ENCODE results near the gene TRIO. TPM values are rescaled to one million over a fixed set of nuclear protein-coding genes. Genes with fewer than 3 reads are reported as not detected.

TRIO gene
- total RNA-seq, 1 experiment from 2014 or later: 88.8 TPM

DNA sequence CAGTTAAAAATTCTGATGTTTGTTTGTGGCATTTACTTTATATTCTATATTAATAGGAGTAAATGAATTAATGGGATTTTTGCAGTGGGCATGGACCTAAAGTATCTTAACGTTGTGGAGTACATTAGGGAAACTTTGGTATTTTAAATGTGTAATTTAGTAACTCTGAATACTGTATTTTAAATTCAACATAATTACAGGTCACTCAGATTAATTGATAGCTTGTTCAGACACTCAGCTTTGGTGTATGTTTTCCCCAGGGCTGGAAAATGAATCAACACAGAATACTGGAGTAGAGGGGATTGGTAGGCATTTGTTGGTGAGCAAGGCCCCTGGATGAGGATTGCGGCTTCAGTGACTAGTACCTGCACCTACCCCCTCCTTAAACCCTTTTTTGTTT lies 117.5 kb downstream of the TRIO start (continued):
- TF ChIP-seq, protein P1, sequence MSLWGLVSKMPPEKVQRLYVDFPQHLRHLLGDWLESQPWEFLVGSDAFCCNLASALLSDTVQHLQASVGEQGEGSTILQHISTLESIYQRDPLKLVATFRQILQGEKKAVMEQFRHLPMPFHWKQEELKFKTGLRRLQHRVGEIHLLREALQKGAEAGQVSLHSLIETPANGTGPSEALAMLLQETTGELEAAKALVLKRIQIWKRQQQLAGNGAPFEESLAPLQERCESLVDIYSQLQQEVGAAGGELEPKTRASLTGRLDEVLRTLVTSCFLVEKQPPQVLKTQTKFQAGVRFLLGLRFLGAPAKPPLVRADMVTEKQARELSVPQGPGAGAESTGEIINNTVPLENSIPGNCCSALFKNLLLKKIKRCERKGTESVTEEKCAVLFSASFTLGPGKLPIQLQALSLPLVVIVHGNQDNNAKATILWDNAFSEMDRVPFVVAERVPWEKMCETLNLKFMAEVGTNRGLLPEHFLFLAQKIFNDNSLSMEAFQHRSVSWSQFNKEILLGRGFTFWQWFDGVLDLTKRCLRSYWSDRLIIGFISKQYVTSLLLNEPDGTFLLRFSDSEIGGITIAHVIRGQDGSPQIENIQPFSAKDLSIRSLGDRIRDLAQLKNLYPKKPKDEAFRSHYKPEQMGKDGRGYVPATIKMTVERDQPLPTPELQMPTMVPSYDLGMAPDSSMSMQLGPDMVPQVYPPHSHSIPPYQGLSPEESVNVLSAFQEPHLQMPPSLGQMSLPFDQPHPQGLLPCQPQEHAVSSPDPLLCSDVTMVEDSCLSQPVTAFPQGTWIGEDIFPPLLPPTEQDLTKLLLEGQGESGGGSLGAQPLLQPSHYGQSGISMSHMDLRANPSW (CRISPR knock-in tag; conservative IDR thresholded peaks at IDR 0.05; ENCODE audit: low read depth): no peak
- TF ChIP-seq GRHL2 (CRISPR knock-in tag; IDR thresholded peaks at IDR 0.05; ENCODE audit: insufficient replicate concordance, severe bottlenecking): no peak
- TF ChIP-seq, protein P2, sequence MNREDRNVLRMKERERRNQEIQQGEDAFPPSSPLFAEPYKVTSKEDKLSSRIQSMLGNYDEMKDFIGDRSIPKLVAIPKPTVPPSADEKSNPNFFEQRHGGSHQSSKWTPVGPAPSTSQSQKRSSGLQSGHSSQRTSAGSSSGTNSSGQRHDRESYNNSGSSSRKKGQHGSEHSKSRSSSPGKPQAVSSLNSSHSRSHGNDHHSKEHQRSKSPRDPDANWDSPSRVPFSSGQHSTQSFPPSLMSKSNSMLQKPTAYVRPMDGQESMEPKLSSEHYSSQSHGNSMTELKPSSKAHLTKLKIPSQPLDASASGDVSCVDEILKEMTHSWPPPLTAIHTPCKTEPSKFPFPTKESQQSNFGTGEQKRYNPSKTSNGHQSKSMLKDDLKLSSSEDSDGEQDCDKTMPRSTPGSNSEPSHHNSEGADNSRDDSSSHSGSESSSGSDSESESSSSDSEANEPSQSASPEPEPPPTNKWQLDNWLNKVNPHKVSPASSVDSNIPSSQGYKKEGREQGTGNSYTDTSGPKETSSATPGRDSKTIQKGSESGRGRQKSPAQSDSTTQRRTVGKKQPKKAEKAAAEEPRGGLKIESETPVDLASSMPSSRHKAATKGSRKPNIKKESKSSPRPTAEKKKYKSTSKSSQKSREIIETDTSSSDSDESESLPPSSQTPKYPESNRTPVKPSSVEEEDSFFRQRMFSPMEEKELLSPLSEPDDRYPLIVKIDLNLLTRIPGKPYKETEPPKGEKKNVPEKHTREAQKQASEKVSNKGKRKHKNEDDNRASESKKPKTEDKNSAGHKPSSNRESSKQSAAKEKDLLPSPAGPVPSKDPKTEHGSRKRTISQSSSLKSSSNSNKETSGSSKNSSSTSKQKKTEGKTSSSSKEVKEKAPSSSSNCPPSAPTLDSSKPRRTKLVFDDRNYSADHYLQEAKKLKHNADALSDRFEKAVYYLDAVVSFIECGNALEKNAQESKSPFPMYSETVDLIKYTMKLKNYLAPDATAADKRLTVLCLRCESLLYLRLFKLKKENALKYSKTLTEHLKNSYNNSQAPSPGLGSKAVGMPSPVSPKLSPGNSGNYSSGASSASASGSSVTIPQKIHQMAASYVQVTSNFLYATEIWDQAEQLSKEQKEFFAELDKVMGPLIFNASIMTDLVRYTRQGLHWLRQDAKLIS (CRISPR knock-in tag; IDR thresholded peaks at IDR 0.05; ENCODE audit: borderline replicate concordance): no peak
- TF ChIP-seq SMAD3 (CRISPR knock-in tag; IDR thresholded peaks at IDR 0.05; ENCODE audit: borderline replicate concordance): no peak

DNA sequence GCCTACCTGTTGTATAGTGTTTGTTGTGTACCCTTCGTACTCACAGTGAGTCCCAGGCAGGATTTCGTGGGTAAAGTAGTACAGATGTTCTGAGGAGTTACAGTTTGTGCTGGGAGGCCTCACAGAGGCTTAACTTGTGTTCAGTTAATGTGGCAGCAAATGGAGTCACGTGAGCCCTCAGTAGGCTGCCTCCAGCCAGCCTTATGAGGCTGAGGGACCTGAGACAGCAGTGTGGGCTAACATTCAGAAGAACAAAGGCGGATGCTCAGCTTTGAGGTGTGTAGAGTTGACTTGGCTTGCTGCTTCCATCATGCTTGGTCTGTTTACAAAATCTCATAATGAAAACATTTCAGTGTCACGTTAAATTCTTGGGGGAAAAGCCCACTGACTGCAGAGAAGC lies 118.1 kb downstream of the TRIO start:
- ATAC-seq (no peak), DNase-seq (ENCODE audit: low spot score) (no peak)
- no peaks in the 10 kb centered on the region for H3K27me3 Mint-ChIP-seq (ENCODE audit: low read depth)
- TF ChIP-seq, protein P3, sequence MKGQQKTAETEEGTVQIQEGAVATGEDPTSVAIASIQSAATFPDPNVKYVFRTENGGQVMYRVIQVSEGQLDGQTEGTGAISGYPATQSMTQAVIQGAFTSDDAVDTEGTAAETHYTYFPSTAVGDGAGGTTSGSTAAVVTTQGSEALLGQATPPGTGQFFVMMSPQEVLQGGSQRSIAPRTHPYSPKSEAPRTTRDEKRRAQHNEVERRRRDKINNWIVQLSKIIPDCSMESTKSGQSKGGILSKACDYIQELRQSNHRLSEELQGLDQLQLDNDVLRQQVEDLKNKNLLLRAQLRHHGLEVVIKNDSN (CRISPR knock-in tag; IDR thresholded peaks at IDR 0.05): peak; percentile 81
- TF ChIP-seq, protein P4, sequence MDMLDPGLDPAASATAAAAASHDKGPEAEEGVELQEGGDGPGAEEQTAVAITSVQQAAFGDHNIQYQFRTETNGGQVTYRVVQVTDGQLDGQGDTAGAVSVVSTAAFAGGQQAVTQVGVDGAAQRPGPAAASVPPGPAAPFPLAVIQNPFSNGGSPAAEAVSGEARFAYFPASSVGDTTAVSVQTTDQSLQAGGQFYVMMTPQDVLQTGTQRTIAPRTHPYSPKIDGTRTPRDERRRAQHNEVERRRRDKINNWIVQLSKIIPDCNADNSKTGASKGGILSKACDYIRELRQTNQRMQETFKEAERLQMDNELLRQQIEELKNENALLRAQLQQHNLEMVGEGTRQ (CRISPR knock-in tag; IDR thresholded peaks at IDR 0.05): peak; percentile 85
- no peak for TF ChIP-seq GTF2I (CRISPR knock-in tag; conservative IDR thresholded peaks at IDR 0.05)
- ChIA-PET POLR2A (no interaction called here), CTCF (interaction anchor here (0.9 to 2.8 kb wide), 4 partner anchors 8 to 153 kb away, joined by 3 to 23 read pairs (median 3); partner anchors contain the start of gene TRIO)
- H3K4me1 Mint-ChIP-seq: peaks cover 91% of the 10 kb centered on the region
- H3K27ac Mint-ChIP-seq: peak overlapping the region; percentile 43
- no peak overlapping the region for H3K4me3 Mint-ChIP-seq
- H3K36me3 Mint-ChIP-seq: no peaks in the 10 kb centered on the region
- no peaks in the 10 kb centered on the region for H3K9me3 Mint-ChIP-seq

DNA sequence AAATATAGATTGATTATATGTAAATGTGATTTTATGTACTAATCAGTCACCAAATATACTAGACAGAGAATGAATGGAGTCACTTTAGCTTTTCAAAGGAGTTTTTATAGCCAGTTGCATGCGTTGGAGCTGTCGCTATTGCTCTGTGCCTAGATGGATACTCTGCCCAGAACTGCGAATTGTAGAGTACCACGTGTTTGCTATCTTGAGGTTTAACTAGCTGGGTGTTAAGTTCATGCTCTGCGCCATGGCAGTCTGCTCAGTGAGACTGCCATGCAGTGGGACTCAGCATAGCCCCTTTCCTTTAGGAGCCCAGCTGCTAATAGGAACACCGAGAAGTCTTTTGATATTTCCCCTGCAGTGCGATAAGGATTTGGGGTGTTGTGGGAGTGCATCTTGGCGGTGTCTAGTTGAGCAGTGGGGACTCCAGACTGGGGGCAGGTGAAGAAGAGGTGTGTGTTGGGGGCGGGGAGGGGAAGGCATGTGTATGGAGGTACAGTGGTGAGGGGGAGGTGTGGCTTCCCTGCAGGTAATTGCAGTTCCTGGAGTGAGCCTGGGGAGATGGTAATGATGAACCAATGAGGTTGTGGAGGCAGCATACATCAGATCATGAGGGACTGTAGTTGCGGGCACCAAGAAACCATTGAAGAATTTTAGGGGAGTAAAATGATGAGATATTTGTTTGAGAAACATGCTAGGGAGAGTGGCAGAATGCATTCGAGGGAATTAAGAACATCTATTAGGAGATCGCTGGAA lies 118.9 kb downstream of the TRIO start:
- H3K27me3 Mint-ChIP-seq (ENCODE audit: low read depth): no peaks in the 10 kb centered on the region
- no peaks in the 10 kb centered on the region for H3K36me3 Mint-ChIP-seq
- ChIA-PET CTCF (interaction anchor here (0.9 to 2.8 kb wide), 3 partner anchors 8 to 120 kb away, joined by 3 to 23 read pairs (median 3); partner anchors contain the start of gene TRIO), POLR2A (no interaction called here)
- H3K4me3 Mint-ChIP-seq: no peak overlapping the region
- TF ChIP-seq, protein P5, sequence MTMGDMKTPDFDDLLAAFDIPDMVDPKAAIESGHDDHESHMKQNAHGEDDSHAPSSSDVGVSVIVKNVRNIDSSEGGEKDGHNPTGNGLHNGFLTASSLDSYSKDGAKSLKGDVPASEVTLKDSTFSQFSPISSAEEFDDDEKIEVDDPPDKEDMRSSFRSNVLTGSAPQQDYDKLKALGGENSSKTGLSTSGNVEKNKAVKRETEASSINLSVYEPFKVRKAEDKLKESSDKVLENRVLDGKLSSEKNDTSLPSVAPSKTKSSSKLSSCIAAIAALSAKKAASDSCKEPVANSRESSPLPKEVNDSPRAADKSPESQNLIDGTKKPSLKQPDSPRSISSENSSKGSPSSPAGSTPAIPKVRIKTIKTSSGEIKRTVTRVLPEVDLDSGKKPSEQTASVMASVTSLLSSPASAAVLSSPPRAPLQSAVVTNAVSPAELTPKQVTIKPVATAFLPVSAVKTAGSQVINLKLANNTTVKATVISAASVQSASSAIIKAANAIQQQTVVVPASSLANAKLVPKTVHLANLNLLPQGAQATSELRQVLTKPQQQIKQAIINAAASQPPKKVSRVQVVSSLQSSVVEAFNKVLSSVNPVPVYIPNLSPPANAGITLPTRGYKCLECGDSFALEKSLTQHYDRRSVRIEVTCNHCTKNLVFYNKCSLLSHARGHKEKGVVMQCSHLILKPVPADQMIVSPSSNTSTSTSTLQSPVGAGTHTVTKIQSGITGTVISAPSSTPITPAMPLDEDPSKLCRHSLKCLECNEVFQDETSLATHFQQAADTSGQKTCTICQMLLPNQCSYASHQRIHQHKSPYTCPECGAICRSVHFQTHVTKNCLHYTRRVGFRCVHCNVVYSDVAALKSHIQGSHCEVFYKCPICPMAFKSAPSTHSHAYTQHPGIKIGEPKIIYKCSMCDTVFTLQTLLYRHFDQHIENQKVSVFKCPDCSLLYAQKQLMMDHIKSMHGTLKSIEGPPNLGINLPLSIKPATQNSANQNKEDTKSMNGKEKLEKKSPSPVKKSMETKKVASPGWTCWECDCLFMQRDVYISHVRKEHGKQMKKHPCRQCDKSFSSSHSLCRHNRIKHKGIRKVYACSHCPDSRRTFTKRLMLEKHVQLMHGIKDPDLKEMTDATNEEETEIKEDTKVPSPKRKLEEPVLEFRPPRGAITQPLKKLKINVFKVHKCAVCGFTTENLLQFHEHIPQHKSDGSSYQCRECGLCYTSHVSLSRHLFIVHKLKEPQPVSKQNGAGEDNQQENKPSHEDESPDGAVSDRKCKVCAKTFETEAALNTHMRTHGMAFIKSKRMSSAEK (CRISPR knock-in tag; IDR thresholded peaks at IDR 0.05; ENCODE audit: borderline replicate concordance): no peak
- peak; percentile 51 for TF ChIP-seq ZNF423 (CRISPR knock-in tag; IDR thresholded peaks at IDR 0.05)
- ATAC-seq: peak; percentile 8
- no peaks in the 10 kb centered on the region for H3K9me3 Mint-ChIP-seq
- DNase-seq (ENCODE audit: low spot score): no peak
- peaks cover 85% of the 10 kb centered on the region for H3K4me1 Mint-ChIP-seq
- no peak overlapping the region for H3K27ac Mint-ChIP-seq
